K562 (cell line): ENCODE data around the gene DENND10. TPM values are rescaled to one million over a fixed set of nuclear protein-coding genes. Genes with fewer than 3 reads are reported as not detected.

Experiments
- ADNP ChIP-seq: fragments of 200-800 bp; sonication (Bioruptor generic); IDR thresholded peaks from 2 replicates; pipeline ENCODE4 v1.6.1; 2016; ENCODE audit warnings: missing genetic modification characterization, missing compliant biosample characterization
- BRCA1 ChIP-seq, 2 experiments: fragments of 450-650 bp in 1 of 2; sonication (generic) in 1 of 2; formaldehyde crosslinking in 1 of 2; IDR thresholded peaks; 2 replicates each; pipeline versions ENCODE4 v1.5.0 to v1.6.1; 2017 to 2020; ENCODE audit warnings: mild to moderate bottlenecking in 1 of 2, missing genetic modification reagents in 1 of 2
- CBFB ChIP-seq: sonication (generic); formaldehyde crosslinking; IDR thresholded peaks from 2 replicates; pipeline ENCODE4 v1.4.0; 2020; ENCODE audit warnings: mild to moderate bottlenecking, missing genetic modification reagents
- FIP1L1 ChIP-seq: fragments of 200-400 bp; formaldehyde crosslinking; IDR thresholded peaks from 2 replicates; pipeline ENCODE4 v1.6.1; 2018; ENCODE audit warnings: mild to moderate bottlenecking, low read depth, low read length; ENCODE audit not compliant: poor library complexity, severe bottlenecking
- MEF2D ChIP-seq: conservative IDR thresholded peaks from 2 replicates; pipeline ENCODE4 v1.6.1; 2016; ENCODE audit warnings: low read depth, missing genetic modification characterization, missing compliant biosample characterization
- POLR2H ChIP-seq: IDR thresholded peaks from 2 replicates; pipeline ENCODE4 v1.6.1; 2016; ENCODE audit warnings: missing genetic modification characterization, low read depth, mild to moderate bottlenecking, control low read depth, missing compliant biosample characterization, moderate library complexity
- PYGO2 ChIP-seq: fragments of 450-650 bp; IDR thresholded peaks from 2 replicates; pipeline ENCODE4 v1.6.1; 2016; ENCODE audit warnings: mild to moderate bottlenecking, missing genetic modification characterization, moderate library complexity, missing compliant biosample characterization
- RHOXF2B ChIP-seq: fragments of 250-450 bp; sonication (Bioruptor Pico); conservative IDR thresholded peaks from 2 replicates; pipeline ENCODE4 v1.5.1; 2021
- SUPT5H ChIP-seq: fragments of 450-650 bp; IDR thresholded peaks from 2 replicates; pipeline ENCODE4 v1.6.1; 2016
- THRB ChIP-seq: fragments of 450-650 bp; formaldehyde crosslinking; conservative IDR thresholded peaks from 2 replicates; pipeline ENCODE4 v1.4.0; 2022; ENCODE audit warnings: mild to moderate bottlenecking, missing genetic modification characterization
- ZNF318 ChIP-seq, 2 experiments: fragments of 450-650 bp; IDR thresholded peaks; 2 replicates each; pipeline ENCODE4 v1.6.1; 2016; ENCODE audit warnings: mild to moderate bottlenecking in 2 of 2, borderline replicate concordance in 1 of 2, low read depth in 1 of 2, moderate library complexity in 1 of 2
- ZNF354B ChIP-seq: fragments of 250-450 bp; sonication (Bioruptor Pico); IDR thresholded peaks from 2 replicates; pipeline ENCODE4 v1.4.0; 2020
- ZNF408 ChIP-seq: fragments of 250-450 bp; sonication (Bioruptor Pico); IDR thresholded peaks from 2 replicates; pipeline ENCODE4 v1.4.0; 2020; ENCODE audit warnings: low read depth, mild to moderate bottlenecking, moderate library complexity
- polyA plus RNA-seq, 8 experiments: library from polyadenylated mRNA; depleted of rRNA in 4 of 8; stranded (reverse) in 5 of 8; unstranded in 3 of 8; fragments of >200 nt; fragmentation: Nextera tagmentation in 2 of 8; fragmentation: Illumina TruSeq in 1 of 8; extraction: Ambion mirVana in 2 of 8; extraction: Trizol in 1 of 8; gene quantifications; 2 replicates each; pipeline versions ENCODE4 v1.2.1 to v1.2.3, GENCODE V29; 2011 to 2014; ENCODE audit warnings: inconsistent platforms in 1 of 8, missing spikeins in 1 of 8
- total RNA-seq, 7 experiments: library from RNA; depleted of rRNA in 6 of 7; stranded (reverse); fragments of >200 nt in 6 of 7; fragmentation: Illumina TruSeq in 2 of 7; extraction: Trizol in 2 of 7; gene quantifications; 2 replicates each; pipeline versions ENCODE4 v1.2.1 to v1.2.3, GENCODE V29; 2011 to 2021; ENCODE audit warnings: low replicate concordance in 1 of 7
- TF ChIP-seq, protein P1 (sequence below): fragments of 450-650 bp; IDR thresholded peaks from 2 replicates; pipeline ENCODE4 v1.6.1; 2014; ENCODE audit warnings: low read depth, mild to moderate bottlenecking, moderate library complexity, borderline replicate concordance

The DENND10 gene
- total and polyA plus RNA-seq, 9 of the 15 experiments (the other 6 are each of a cell fraction or from before 2014, with no cell fraction given), result 9.4 to 20.0 (median 12.5) TPM

- TF ChIP-seq ZNF318 (IDR thresholded peaks at IDR 0.05; ENCODE audit: borderline replicate concordance in 1 of 2, low read depth in 1 of 2) (no peak), MEF2D (tag) (no peak), PYGO2 (tag) (no peak), FIP1L1 (no peak), CBFB (CRISPR knock-in tag) (no peak), ZNF354B (CRISPR knock-in tag) (no peak), ADNP (no peak), POLR2H (tag) (peak; percentile 44; the same call in 1 of the 2 replicates), THRB (CRISPR knock-in tag) (no peak), ZNF408 (CRISPR knock-in tag) (no peak), RHOXF2B (CRISPR knock-in tag) (no peak), BRCA1 (IDR thresholded peaks at IDR 0.05) (no peak), BRCA1 (CRISPR knock-in tag; IDR thresholded peaks at IDR 0.05) (no peak), SUPT5H (peak; percentile 52)
- TF ChIP-seq, protein P1, sequence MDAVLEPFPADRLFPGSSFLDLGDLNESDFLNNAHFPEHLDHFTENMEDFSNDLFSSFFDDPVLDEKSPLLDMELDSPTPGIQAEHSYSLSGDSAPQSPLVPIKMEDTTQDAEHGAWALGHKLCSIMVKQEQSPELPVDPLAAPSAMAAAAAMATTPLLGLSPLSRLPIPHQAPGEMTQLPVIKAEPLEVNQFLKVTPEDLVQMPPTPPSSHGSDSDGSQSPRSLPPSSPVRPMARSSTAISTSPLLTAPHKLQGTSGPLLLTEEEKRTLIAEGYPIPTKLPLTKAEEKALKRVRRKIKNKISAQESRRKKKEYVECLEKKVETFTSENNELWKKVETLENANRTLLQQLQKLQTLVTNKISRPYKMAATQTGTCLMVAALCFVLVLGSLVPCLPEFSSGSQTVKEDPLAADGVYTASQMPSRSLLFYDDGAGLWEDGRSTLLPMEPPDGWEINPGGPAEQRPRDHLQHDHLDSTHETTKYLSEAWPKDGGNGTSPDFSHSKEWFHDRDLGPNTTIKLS, result peak; percentile 84; the same call in 1 of the 2 replicates
Observed at GRCh38 chr10:119165171-119166117, 61.5 kb downstream of the DENND10 start, which contains the start of gene SFXN4 (continued).
